ENCODE data around the gene TMEM219. TPM values are rescaled to one million over a fixed set of nuclear protein-coding genes. Genes with fewer than 3 reads are reported as not detected.

Gene TMEM219
- total and polyA plus RNA-seq, 4 donors: 25.5 to 75.9 (median 46.9) TPM

DNA sequence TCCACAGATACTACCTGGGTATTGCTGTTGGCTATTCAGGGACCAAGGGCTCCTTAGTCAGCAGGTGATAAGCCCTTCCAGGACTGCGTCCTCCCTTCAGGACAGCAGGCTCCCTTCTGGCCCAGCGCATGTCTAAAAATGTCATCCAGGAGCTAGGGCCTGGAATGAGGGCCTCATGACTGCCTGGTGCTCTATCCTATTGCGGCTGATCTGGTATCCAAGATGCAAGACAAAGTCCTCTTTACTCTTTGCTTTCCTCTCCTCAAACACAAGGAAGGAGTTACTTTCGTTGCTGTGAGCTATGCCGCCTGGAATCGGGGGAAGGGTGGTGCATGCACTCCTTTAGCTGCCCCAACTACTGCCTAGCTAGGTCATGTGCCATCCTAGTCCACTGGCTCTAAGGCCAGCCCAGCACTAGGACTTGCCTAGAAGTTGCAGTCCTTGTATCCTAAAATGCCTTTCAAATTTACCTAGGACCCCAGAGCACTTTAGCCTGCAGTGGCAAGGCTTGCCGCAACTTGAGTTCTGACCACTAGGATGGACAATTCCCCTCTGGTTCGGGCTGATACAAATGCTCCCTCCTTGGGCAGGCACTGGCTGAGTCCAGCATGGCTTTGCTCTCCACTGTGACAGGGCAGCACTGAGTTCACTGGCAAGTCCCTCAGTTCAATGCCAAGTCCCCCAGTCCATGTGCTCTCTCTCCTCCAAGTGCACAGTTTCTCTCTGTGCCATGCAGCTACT lies 10.1 kb upstream of the TMEM219 start:
- Histone ChIP-seq H3K9ac (ENCODE audit: low read depth in 1 of 2, low read length in 2 of 2) (no peak overlapping the region), H3K27ac (ENCODE audit: low read depth in 1 of 2, low read length in 2 of 2) (no peak overlapping the region), H3K36me3 (ENCODE audit: control insufficient read depth in 4 of 4, insufficient read depth in 3 of 4, low read depth in 1 of 4, low read length in 3 of 4) (no peaks in the 10 kb centered on the region), H3K4me3 (ENCODE audit: low read depth in 1 of 3, low read length in 3 of 3) (no peak overlapping the region), H3K9me3 (ENCODE audit: control insufficient read depth in 4 of 4, low read length in 3 of 4) (no peaks in the 10 kb centered on the region), H3K27me3 (ENCODE audit: control insufficient read depth in 4 of 4, insufficient read depth in 4 of 4, low read length in 3 of 4) (no peaks in the 10 kb centered on the region), H3K4me1 (ENCODE audit: control insufficient read depth in 4 of 4, insufficient read depth in 4 of 4, low read length in 3 of 4) (no peaks in the 10 kb centered on the region)
- TF ChIP-seq, protein P1, sequence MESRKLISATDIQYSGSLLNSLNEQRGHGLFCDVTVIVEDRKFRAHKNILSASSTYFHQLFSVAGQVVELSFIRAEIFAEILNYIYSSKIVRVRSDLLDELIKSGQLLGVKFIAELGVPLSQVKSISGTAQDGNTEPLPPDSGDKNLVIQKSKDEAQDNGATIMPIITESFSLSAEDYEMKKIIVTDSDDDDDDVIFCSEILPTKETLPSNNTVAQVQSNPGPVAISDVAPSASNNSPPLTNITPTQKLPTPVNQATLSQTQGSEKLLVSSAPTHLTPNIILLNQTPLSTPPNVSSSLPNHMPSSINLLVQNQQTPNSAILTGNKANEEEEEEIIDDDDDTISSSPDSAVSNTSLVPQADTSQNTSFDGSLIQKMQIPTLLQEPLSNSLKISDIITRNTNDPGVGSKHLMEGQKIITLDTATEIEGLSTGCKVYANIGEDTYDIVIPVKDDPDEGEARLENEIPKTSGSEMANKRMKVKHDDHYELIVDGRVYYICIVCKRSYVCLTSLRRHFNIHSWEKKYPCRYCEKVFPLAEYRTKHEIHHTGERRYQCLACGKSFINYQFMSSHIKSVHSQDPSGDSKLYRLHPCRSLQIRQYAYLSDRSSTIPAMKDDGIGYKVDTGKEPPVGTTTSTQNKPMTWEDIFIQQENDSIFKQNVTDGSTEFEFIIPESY (IDR thresholded peaks at IDR 0.05): no peak
- no peak for TF ChIP-seq SP1 (IDR thresholded peaks at IDR 0.05)
- TF ChIP-seq, protein P2, sequence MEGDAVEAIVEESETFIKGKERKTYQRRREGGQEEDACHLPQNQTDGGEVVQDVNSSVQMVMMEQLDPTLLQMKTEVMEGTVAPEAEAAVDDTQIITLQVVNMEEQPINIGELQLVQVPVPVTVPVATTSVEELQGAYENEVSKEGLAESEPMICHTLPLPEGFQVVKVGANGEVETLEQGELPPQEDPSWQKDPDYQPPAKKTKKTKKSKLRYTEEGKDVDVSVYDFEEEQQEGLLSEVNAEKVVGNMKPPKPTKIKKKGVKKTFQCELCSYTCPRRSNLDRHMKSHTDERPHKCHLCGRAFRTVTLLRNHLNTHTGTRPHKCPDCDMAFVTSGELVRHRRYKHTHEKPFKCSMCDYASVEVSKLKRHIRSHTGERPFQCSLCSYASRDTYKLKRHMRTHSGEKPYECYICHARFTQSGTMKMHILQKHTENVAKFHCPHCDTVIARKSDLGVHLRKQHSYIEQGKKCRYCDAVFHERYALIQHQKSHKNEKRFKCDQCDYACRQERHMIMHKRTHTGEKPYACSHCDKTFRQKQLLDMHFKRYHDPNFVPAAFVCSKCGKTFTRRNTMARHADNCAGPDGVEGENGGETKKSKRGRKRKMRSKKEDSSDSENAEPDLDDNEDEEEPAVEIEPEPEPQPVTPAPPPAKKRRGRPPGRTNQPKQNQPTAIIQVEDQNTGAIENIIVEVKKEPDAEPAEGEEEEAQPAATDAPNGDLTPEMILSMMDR (IDR thresholded peaks at IDR 0.05; ENCODE audit: low read depth, low read length, missing input control): no peak
- TF ChIP-seq EGR1 (IDR thresholded peaks at IDR 0.05; ENCODE audit: low read depth in 2 of 2): no peak
- no peak for TF ChIP-seq FOXA2 (IDR thresholded peaks at IDR 0.05)
- TF ChIP-seq, protein P3, sequence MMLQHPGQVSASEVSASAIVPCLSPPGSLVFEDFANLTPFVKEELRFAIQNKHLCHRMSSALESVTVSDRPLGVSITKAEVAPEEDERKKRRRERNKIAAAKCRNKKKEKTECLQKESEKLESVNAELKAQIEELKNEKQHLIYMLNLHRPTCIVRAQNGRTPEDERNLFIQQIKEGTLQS (IDR thresholded peaks at IDR 0.05): no peak
- TF ChIP-seq GABPA (IDR thresholded peaks at IDR 0.05 in 1 of 2, conservative IDR thresholded peaks at IDR 0.05 in 1 of 2): no peak
- no peak for TF ChIP-seq FOXA1 (IDR thresholded peaks at IDR 0.05)
- DNase-seq (ENCODE audit: low spot score): no peak
- WGBS: 91% methylated on average over 8 of the region's 8 CpGs

DNA sequence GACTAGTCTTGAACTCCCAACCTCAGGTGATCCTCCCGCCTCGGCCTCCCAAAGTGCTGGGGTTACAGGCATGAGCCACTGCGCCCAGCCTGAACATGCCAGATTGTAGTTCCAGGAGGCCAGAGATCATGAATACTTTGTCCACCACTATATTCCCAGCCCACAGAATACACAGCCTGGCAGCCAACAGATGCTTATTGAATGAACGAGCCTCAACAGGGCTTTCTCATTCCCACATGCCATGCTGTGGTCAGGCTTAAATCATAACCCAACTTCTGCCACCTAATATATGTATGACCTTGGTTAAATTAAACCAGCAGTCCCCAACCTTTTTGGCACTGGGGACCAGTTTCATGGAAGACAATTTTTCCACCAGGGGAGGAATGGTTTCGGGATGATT lies 3.1 kb upstream of the TMEM219 start:
- WGBS: 92% methylated on average over 5 of the region's 5 CpGs
- TF ChIP-seq NR2F2 (IDR thresholded peaks at IDR 0.05) (no peak), HNF4G (IDR thresholded peaks at IDR 0.05) (no peak), TAF1 (conservative IDR thresholded peaks at IDR 0.05) (no peak), JUND (IDR thresholded peaks at IDR 0.05) (no peak), FOXA1 (IDR thresholded peaks at IDR 0.05) (no peak), RXRA (IDR thresholded peaks at IDR 0.05) (no peak), FOXA2 (IDR thresholded peaks at IDR 0.05) (no peak), SP1 (IDR thresholded peaks at IDR 0.05) (no peak), HNF4A (conservative IDR thresholded peaks at IDR 0.05) (no peak), EGR1 (IDR thresholded peaks at IDR 0.05; ENCODE audit: low read depth in 2 of 2) (no peak)
- TF ChIP-seq, protein P4, sequence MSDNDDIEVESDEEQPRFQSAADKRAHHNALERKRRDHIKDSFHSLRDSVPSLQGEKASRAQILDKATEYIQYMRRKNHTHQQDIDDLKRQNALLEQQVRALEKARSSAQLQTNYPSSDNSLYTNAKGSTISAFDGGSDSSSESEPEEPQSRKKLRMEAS (IDR thresholded peaks at IDR 0.05): no peak
- TF ChIP-seq, protein P3 (IDR thresholded peaks at IDR 0.05): no peak
- TF ChIP-seq, protein P2 (IDR thresholded peaks at IDR 0.05; ENCODE audit: low read depth, low read length, missing input control): no peak
- Histone ChIP-seq H3K4me1 (ENCODE audit: control insufficient read depth in 4 of 4, insufficient read depth in 4 of 4, low read length in 3 of 4) (peaks cover 2 to 17% (median 8%) of the 10 kb centered on the region in 4 donors), H3K36me3 (ENCODE audit: control insufficient read depth in 4 of 4, insufficient read depth in 3 of 4, low read depth in 1 of 4, low read length in 3 of 4) (no peaks in the 10 kb centered on the region), H3K27ac (ENCODE audit: low read depth in 1 of 2, low read length in 2 of 2) (no peak overlapping the region), H3K9ac (ENCODE audit: low read depth in 1 of 2, low read length in 2 of 2) (no peak overlapping the region), H3K9me3 (ENCODE audit: control insufficient read depth in 4 of 4, low read length in 3 of 4) (no peaks in the 10 kb centered on the region), H3K27me3 (ENCODE audit: control insufficient read depth in 4 of 4, insufficient read depth in 4 of 4, low read length in 3 of 4) (no peaks in the 10 kb centered on the region), H3K4me3 (ENCODE audit: low read depth in 1 of 3, low read length in 3 of 3) (no peak overlapping the region)
- DNase-seq (ENCODE audit: low spot score): no peak
